Fibroblast of pulmonary artery (primary cell): ENCODE data around the gene CAMK2D.
A peak's percentile ranks its signal among the peaks of the same experiment; 100 is the strongest.

Experiments
- DNase-seq: peaks from one replicate; pipeline ENCODE4 v3.0.0-alpha.2; 2010; ENCODE audit warnings: low read depth
- H3K4me3 ChIP-seq: replicated peaks from 2 replicates; pipeline ENCODE4 v1.5.1; 2011; ENCODE audit warnings: low read depth, mild to moderate bottlenecking, control low read depth, low read length, moderate library complexity
- TF ChIP-seq, protein P1 (sequence below): IDR thresholded peaks from 2 replicates; pipeline ENCODE4 v1.5.1; 2011; ENCODE audit warnings: mild to moderate bottlenecking, control low read depth, low read length, inconsistent platforms; ENCODE audit errors: missing control alignments

CAMK2D gene

GRCh38 chr4:113602646-113603228 is 158.8 kb downstream of the CAMK2D start:
- no peak overlapping the region for H3K4me3 ChIP-seq

GRCh38 chr4:113601636-113602035 is 159.9 kb downstream of the CAMK2D start:
- TF ChIP-seq, protein P1, sequence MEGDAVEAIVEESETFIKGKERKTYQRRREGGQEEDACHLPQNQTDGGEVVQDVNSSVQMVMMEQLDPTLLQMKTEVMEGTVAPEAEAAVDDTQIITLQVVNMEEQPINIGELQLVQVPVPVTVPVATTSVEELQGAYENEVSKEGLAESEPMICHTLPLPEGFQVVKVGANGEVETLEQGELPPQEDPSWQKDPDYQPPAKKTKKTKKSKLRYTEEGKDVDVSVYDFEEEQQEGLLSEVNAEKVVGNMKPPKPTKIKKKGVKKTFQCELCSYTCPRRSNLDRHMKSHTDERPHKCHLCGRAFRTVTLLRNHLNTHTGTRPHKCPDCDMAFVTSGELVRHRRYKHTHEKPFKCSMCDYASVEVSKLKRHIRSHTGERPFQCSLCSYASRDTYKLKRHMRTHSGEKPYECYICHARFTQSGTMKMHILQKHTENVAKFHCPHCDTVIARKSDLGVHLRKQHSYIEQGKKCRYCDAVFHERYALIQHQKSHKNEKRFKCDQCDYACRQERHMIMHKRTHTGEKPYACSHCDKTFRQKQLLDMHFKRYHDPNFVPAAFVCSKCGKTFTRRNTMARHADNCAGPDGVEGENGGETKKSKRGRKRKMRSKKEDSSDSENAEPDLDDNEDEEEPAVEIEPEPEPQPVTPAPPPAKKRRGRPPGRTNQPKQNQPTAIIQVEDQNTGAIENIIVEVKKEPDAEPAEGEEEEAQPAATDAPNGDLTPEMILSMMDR, result no peak
- no peak overlapping the region for H3K4me3 ChIP-seq
- no peak for DNase-seq

More at GRCh38 chr4:113602646-113603228, 158.8 kb downstream of the CAMK2D start:
- DNase-seq, result no peak
- TF ChIP-seq, protein P1, result no peak

DNA sequence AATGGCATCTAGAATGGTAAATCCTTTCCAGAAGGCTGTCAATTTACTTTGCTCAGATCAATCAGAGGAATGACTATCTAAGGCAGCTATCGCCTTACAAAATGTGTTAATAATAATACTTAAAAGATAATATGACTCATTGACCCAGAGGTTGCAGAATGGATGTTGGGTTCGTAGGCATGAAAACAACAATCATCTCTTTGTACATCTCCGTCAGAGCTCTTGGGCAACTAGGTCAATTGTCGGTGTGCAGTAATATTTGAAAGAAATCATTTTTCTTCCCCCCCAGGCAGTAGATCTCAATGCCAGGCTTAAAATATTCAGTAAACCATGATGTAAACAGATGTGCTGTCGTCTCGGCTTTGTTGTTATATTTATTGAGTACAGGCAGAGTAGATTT is 165.1 kb downstream of the CAMK2D start:
- no peak for DNase-seq
- TF ChIP-seq, protein P1, result no peak
- H3K4me3 ChIP-seq, result no peak overlapping the region

- TF ChIP-seq, protein P1, result no peak
- no peak overlapping the region for H3K4me3 ChIP-seq
- no peak for DNase-seq
These were observed 167.3 kb downstream of the CAMK2D start for GRCh38 chr4:113594231-113594556.

GRCh38 chr4:113593400-113594230 is 167.9 kb downstream of the CAMK2D start:
- DNase-seq, result no peak
- H3K4me3 ChIP-seq, result no peak overlapping the region
- TF ChIP-seq, protein P1, result no peak

GRCh38 chr4:113591982-113592381 is 169.6 kb downstream of the CAMK2D start:
- no peak overlapping the region for H3K4me3 ChIP-seq
- TF ChIP-seq, protein P1, result no peak
- peak; percentile 57 for DNase-seq
